ENCODE measurements around the gene RNU1-2.
A peak's percentile ranks its signal among the peaks of the same experiment; 100 is the strongest.
"Not testable (repeated sequence)": the region's sequence is repeated elsewhere in the genome, so short reads cannot be mapped to it uniquely, and the experiment has no call there.

The RNU1-2 gene

DNA sequence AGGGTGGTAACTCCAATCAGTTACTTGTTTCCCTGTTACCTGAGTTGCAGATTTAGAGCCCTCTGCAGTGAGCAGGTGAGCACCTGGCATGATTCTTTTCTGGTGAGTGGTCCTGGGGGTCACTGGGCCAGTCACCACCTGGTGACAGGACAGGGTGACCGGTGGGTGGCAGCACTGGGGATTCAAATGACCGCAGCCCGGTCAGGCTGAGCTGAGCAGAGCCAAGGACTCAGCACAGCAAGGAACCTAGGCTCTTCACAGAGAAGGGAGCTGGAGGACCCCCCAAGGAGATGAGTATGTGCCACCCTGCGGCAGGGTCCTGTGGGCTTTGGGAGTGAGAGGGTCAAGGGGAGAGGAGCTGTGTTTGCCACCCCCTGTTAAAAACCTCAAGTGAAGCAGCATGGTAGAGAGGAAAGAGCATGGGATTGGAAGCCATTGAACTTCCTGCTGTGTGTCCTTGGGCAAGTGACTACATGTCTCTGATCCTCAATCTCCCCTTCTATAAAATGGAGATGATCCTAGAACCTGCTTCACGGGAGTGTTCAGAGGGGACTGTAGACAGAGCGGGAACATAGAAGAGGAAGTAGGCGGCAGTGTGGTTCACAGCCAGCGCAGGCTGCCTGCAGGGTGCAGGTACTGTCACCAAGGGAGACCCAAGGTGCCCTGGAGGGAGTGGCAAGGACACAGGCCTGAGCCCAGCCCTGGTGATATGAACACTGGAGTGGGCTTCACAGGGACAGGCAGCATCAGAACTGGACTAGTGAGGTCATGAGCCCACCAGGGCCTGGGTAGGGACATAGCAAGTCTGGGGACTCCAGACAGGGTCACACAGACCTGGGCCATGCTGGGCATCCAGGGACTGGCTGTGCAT is 16.3 kb downstream of the RNU1-2 start:
- DNase-seq = not testable (repeated sequence)

DNA sequence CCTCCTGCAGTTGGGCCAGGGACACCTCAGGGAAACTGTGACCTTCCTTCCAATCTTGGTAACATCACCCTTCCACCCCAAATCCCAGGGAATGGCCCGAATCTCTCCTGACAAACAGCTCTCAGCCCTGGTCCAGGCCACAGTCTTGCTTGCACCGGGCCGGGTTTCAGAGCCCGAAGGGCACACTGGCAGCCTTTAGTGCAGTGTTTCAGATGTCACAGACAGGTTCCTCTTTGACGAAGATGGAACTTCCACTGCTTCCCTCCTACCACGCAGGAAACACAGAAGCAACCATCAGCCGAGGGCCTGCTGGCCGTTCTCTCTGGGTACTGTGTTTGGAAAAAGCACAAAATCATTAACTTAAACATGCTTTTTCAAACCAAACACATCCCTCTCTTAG is 17.0 kb downstream of the RNU1-2 start:
- DNase-seq = not testable (repeated sequence)

DNA sequence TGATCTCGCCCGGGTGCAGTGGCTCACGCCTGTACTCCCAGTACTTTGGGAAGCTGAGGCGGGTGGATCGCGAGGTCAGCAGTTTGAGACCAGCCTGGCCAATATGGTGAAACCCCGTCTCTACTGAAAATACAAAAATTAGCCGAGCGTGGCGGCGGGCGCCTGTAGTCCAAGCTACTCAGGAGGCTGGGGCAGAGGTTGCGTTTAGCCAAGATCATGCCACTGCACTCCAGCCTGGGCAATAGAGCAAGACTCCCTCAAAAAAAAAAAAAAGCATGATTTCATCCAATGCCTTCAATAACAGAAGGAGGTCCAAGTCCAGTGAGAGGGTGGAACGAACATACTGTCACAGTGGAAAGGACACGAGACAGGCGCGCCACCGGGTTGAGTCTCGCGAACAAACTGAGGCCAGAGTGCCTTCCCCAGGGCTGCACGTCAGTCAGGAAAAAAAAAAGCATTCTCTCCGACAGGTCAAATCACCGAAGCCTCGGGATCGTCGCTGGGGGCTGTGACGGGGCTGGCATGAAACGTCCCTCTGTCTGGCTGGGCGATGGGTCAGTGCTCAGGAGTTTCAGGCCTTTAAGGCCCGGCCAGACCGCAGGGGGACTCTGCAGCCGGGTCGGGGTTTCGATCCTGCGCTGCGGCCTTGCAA is 17.5 kb downstream of the RNU1-2 start:
- DNase-seq = no peak

DNA sequence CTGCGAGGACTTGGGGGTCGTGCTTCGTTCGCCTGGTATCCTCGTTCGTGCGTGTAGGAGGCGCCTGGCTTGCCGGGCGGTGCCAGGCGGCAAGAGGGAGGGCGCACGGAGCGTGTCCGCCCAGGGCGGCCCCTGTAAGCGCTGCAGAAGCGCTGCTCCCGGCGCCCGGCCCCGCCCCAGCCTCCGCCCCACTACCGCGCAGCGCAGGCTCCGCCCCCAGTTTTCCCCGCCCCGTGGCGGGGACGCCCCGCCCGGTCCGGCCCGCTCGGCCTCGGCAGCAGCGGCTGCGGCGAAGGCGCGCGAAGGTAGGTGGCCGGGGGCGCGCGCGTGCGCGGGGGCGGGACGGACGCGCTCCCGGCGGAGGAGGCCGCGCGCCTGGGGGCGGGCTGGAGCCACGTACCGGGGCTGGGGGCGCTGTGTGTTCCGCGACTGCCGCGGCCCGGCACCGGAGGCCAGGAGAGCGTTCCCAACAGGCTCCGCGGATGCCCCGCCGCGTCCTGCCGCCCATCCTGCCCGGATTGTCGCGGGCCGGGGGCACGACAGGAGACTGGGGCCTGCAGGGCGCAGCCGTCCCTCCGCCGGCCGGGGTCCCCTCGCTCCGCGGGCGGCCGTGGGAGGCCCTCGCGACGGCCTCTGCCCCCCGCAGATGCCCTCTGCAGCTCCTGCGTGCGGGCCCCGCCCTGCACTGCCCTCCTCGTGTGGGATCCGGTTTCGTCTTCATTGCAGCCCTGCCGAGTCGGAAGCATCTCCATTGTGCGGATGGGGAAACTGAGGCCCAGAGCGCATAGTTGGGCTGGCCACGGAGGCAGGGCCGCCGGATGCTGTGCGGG is 18.3 kb downstream of the RNU1-2 start:
- DNase-seq = peak; percentile 95

DNA sequence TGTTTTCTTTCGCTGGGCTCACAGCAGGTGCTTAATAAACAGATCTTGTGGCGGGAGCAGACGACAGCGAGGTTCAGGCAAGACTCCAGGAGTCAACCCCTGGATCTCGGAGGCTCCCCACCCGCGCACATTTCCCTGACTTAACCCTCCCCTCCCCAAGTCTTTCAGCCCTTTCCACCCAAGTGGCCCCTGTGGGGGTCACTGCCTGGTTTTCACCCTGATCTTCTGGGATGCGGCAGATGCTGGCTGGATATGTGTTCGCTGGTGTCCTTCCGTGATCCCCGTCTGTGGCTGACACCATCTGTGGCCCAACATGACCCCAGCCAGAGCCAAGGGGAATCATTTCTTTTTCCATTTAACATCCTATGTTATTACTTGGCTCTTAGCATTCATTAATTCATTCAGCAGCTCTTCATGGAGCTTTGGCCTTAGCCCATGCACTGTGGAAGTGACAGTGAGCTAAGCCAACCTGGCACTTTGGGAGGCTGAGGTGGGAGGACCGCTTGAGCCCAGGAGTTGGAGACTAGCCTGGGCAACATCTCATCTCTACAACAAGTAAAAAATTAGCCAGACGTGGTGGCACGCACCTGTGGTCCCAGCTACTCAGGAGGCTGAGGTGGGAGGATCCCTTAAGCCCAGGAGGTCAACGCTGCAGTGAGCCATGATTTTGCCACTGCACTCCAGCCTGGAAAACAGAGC is 19.3 kb downstream of the RNU1-2 start:
- DNase-seq = not testable (repeated sequence)

DNA sequence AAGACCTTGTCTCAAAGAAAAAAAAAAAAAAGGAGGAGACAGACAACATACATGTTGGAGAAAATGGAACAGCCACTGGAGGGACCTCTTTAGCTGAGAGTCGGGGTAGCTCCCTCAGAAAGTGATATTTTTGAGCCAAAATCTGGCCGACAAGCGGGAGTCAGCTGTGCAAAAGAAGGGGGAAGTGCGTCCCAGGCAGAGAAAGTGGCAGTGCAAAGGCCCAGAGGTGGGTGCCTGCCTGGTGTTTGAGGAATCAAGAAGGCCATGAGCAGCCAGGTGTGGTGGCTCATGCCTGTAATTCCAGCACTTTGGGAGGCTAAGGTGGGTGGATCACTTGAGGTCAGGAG is 19.8 kb downstream of the RNU1-2 start:
- no peak for DNase-seq

DNA sequence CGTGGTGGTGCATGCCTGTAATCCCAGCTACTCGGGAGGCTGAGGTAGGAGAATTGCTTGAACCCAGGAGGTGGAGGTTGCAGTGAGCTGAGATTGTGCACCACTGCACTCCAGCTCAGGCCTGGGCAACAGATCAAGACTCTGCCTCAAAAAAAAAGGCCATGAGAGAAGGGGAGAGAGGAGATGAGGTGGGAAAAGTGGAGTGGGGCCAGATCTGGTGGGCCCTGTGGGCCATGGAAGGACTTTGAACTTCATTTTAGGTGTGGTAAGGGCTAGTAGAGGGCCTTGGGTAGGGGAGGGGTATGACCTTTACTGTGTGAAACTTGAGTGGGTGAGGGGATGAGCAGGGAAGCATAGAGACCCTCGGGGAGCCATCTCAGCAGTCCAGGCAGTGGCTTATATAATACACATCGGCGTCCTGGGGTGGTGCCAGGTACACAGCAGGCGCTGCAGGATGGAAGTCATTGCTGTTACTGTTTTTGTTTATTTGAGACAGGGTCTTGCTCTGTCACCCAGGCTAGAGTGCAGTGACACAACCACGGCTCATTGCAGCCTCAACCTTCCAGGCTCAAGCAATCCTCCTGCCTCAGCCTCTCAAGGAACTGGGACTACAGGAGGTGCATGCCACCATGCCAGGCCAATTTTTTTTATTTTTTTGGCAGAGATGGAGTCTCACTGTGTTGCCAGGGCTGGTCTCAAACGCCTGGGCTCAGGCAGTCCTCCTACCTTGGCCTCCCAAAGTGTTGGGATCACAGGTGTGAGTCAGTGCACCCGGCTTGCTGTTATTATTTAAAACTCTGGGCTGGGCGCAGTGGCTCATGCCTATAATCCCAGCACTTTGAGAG is 20.5 kb downstream of the RNU1-2 start:
- DNase-seq = not testable (repeated sequence)

DNA sequence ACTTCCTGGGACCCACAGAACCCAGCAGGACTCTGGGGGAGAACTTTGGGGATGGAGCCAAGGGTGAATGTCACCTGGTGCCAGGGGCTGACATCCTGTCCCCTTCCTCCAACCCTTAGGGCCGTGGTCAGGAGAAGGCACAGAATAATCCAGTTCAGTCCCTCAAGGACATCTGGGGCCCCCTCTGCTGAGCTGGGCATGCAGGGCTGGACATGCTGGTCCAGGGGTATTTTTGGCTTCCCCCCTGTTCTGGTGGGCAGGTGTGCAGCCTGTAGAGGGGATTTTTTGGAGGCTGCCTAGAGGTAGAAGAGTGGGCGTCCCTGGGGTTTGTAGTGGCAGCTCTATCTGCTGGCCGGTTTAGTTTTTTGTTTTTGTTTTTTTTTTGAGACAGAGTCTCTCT is 22.6 kb downstream of the RNU1-2 start:
- DNase-seq = no peak

DNA sequence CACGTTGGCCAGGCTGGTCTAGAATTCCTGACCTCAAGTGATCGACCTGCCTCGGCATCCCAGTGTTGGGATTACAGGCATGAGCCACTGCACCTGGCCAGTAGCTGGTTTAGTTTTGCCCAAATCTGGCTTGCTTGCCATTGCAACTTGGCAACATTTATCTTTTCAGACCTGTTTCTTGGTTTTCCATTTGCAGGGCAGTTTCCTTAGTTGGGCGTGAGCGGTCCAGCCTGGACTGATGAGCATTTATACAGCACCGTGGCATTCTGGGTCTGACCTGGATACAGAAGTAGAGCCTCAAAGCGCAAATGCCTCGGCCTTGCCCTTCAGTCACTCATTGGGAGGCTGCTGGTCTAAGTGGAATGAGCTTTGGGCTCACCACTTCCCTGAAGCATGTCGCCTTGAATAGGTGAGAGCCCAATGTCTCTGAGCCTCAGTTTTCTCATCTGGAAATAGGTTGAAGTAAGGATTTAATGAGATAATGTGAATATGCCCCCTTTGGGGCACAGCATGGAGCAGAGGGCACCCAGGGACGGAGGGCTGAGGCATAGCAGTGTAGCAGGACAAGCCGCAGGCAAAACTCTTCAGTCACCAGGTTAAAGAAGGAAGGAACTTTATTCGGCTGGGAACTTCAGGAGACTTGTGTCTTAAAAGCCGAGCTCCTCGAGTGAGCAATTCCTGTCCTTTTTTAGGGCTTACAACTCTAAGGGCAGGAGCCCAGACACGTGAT is 23.3 kb downstream of the RNU1-2 start:
- not testable (repeated sequence) for DNase-seq

DNA sequence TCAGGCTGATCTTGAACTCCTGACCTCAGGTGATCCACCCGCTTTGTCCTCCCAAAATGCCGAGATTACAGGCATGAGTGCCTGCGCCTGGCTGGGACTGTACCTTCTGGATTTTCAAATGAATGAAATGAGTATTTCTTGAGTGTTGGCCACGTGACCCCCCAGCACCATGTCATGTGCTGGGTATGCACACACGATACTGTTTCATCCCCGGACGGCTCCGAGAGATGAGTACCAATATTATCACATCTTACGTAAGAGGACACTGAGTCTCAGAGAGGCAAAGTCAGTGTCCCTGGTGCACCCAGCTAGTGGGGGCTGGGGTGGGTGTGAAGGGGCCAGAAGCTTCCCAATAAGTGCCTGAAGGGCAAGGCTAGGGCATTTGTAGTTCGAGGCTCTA is 25.2 kb downstream of the RNU1-2 start:
- DNase-seq = no peak

DNA sequence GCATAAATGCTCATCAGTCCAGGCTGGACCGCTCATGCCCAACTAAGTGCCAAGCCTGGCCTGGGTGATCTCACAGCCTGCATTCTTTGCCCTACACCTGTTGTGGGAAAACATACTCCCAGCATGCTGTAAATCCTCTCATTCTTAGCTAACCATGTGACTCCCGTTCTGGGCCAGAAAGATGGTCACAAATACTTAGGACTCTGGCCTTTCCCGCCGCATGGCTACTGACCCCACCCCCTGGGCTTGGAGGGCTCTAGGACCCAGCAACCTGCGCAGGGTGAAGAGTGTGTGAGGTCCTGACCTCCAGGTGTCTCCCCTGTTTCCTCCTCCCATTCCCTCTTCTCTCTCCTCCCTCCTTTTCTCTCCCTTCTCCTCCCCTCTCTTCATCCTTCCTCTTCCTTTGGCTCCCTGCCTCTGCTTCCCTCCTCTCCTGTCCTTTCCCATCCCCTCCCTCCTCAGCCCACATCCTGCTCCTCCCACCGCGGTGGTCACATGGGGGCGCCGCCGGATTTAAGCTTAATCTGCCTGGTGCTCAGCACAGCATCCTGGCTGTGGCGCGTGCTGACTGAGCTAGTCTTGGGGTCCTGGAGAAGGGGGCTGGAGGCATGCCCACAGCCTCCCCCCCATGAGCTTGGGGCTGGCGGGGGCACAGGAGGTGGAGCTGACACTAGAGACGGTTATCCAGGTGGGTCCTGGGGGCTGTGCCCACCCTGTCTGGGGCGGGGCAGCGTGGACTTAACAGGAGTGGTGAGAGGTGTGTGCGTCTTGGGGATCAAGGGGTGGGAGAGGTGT is 25.8 kb downstream of the RNU1-2 start, which contains the start of gene CROCC:
CROCC (plus strand) TSS at position 541 of the 795 bp plus-strand sequence; CDS start at position 629, 88 bp downstream.
- DNase-seq = no peak

DNA sequence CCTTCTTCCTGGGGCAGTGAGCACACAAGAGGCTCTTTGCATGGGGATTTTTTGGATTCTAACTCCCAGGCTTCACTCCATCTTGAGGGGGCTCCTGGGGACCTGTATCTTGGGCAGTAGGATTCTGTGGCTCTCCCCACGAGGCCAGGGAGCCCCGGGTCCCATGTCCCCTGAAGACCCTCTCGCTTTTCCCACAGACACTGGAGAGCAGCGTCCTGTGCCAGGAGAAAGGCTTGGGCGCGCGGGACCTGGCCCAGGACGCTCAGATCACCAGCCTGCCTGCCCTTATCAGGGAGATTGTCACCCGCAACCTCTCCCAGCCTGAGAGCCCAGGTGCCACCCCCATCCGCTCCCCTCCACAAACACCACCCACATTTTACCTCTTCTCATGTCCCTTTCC is 26.7 kb downstream of the RNU1-2 start:
- DNase-seq = no peak

DNA sequence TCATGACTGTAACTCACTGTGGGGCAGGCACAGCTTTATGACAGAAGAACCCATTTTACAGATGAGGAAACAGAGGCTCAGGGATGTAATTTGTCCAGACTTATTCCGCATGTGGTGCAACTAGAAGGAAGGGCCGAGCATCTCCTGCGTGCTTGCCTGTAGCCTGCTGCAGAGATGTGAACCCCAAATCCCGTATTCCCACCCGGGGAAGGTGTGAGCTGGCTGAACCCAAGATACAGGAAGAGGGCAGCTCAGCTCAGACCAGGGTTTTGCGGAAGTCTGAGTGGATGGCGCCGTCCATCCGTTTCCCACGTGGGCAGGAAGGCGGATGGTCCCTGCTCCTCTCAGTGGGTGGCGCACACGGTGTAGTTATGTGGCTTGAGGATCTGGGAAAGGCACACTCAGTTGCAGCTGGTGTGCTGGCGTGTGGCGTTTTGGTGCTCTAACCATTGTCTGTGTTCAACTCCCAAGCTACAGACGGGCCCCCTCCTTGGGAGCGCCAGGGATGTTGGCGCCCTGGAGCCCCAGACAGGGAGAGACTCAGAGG is 27.2 kb downstream of the RNU1-2 start:
- DNase-seq = no peak

DNA sequence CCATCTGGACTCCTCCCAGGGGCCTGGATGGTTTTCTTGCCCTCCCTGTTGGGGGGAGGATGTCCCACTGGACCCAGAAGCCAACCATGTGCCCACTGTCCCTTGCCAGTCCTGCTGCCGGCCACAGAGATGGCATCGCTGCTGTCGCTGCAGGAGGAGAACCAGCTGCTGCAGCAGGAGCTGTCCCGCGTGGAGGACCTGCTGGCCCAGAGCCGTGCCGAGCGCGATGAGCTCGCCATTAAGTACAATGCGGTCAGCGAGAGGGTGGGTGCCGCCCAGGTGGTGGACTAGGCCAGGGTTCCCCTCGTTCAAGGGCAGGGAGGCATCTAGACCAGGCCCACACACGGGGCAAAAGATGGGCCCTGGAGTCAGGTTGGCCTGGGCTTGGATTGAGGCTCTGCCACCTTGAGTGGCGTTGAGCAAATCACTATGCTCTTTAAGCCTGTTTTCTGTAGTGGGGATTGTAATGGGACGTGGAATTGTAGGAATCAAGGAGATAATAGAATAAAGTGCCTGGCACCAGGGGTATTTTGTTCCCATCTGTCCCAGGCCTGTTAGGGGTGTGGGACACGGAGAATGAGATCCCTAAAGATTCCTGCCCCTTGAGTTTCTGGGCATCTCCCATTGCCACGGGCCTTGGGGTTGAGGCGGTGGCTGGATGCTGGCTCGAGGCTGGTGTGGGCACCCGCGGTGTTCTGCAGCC is 28.6 kb downstream of the RNU1-2 start:
- DNase-seq = no peak

DNA sequence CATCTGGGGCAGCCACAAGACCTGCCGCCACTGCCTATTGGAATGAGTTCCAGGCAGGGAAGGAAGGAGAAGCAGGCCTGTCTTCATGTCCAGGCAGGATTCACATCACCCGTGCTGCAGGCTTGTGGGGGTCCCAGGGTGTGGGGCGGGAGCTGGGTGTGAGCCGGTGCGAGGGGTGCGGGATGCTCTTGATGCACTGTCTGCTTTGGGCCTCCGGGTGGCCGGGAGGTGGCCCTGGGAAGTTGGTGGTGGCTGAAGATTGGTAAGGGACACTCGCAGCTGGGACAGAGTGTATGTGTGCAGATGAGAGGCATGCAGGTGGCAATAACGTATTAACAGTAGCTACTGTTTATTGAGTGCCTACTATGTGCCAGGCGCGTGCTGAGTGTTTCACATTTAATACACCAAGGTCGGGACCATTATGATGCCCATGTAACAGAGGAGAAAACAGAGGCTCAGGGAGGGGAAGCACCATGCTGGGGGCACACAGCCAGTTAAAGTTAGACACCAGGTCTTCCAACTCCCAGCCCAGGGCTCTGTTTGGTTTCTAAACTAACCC is 29.2 kb downstream of the RNU1-2 start:
- DNase-seq = no peak

DNA sequence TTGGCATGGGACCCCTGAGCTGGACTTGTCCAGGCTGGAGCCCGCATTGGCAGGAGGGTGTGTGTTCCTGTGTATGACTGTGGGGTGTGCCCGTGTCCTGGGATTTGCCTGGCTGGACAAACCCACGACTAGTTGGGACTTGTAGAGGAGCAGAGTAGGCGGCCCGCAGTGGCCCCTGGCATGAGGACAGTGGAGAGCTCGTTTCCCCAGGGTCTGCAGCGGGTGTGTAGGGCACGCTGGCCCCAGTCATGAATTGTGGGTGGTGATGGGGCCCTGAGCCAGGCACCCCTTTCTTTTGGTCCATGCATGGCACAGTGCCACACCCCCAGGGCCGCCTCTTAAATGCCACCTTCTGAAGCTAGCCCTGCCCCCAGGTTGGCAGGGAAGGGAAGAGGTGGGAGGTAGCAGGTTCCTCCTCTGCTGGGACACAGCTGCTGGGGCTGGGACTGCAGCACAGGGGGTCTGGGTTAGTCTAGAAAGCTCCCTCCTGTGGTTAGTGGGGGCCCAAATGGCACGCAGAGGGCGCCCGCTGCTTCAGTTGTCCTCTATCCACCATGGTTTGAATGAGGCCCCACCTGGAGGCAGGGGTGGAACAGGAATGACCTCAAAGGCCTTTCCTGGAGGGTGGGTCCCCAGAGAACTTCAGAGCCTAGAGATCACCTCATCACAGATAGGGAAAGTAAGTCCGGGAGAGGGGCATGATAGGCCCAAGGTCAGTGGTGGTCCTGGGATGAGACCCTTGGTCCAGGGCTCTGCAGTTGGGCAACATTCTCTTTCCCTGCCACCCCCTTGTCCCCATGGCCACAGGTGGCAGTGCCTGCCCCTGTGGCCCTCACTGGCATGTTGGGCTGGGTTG is 30.1 kb downstream of the RNU1-2 start:
- no peak for DNase-seq

DNA sequence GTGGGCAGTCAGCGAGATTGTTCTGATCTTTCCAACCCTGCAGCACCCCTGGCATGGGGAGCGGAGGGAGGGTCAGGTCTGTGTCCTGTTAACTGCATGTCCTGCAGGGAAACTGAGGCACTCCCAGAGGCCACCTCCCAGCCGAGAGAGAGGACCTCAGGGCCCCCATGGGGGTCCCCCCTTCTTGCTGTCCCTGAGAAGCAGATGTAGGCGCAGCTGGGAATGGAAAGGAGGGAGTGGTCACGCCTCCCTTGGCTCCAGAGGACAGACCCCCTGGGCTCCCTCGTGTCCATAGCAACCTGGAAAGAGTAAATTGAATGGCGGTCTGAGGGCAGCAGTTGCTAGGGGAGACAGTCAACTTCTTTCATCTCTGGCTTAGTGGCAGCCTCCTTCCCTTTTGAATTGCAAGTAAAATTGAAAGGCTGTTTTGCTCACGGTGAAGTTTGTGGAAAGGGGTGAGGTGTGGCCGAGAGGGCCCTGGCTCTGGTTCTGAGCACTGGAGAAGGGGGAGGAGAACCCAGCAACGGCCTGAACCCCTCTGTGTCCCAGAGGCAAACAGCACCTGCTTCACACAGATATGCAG is 30.8 kb downstream of the RNU1-2 start:
- DNase-seq = no peak

DNA sequence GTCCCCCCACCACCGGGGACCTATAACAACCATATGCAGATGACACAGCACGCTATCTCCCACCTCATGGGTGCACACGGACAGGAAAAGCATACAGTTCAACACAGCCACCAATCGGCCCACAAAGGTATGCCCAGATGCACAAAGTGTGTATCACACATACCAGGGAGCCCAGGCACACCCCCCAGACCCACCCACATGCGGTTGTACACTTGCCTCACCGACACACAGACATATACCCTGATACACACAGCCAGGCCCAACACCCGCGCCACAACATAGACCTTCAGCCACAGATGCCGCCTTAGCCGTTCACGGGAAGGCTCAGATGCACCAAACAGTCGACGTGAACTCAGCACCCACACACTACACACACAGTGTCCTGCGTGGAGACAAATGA is 31.5 kb downstream of the RNU1-2 start:
- no peak for DNase-seq
